HepG2 (cell line): ENCODE results near the gene HECTD2. TPM values are rescaled to one million over a fixed set of nuclear protein-coding genes. Genes with fewer than 3 reads are reported as not detected.
"Not testable (repeated sequence)": the region's sequence is repeated elsewhere in the genome, so short reads cannot be mapped to it uniquely, and the experiment has no call there.

Experiments
- ATAC-seq: fragments of 200-7000 bp; cut with Tn5 transposase; 3 replicates; pipeline ENCODE4 v1.9.1; 2020; ENCODE audit warnings: mild to moderate bottlenecking, moderate library complexity
- BruUV-seq: library from RNA; stranded (reverse); fragments of 400-500 nt; replicated peaks from 2 replicates; lab custom pipeline; 2021; lab: Mats Ljungman, UMichigan
- CTCF ChIA-PET: fragments of 300-600 bp; formaldehyde crosslinking; extraction: SDS; loops from one replicate; lab custom pipeline; 2021; ENCODE audit warnings: low total read pairs, inconsistent platforms, low intra/inter-chr PET ratio; lab: Yijun Ruan, JAX
- POLR2A ChIA-PET: fragments of 350-600 bp; sonication (Branson Sonifier 250); formaldehyde crosslinking; loops from one replicate; lab custom pipeline; 2020; ENCODE audit warnings: antibody characterized with exemption, inconsistent platforms; lab: Yijun Ruan, JAX
- DNase-seq: peaks from one replicate; pipeline ENCODE4 v3.0.0-alpha.2; 2015; ENCODE audit warnings: low spot score
- FAIRE-seq: peaks from 3 replicates; lab custom pipeline; 2011; peaks lifted over from hg19 to GRCh38; lab: Jason Lieb, UNC
- H2AFZ ChIP-seq: one replicate; pipeline ENCODE4 v1.6.1; 2011; ENCODE audit warnings: low read length, inconsistent platforms
- H3K27ac ChIP-seq: fragments of 300-600 bp; 3 replicates; pipeline ENCODE4 v1.8.0; 2011; ENCODE audit warnings: mixed run types, mild to moderate bottlenecking, mixed read lengths, low read length, inconsistent platforms; ENCODE audit not compliant: insufficient read depth; ENCODE audit errors: extremely low read length
- H3K27me3 ChIP-seq, 2 experiments: fragments of 200-600 bp in 1 of 2; 2 replicates in 1 of 2; 3 replicates in 1 of 2; pipeline versions ENCODE4 v1.6.0 to v1.8.0; 2011; ENCODE audit warnings: low read length in 2 of 2, mild to moderate bottlenecking in 2 of 2, moderate library complexity in 2 of 2, inconsistent platforms in 1 of 2; ENCODE audit not compliant: insufficient read depth in 2 of 2, control insufficient read depth in 1 of 2
- H3K36me3 ChIP-seq, 2 experiments: fragments of 200-600 bp in 1 of 2; replicated peaks in 1 of 2; 2 replicates in 1 of 2; 3 replicates in 1 of 2; pipeline versions ENCODE4 v1.5.1 to v1.8.0; 2011; ENCODE audit warnings: low read length in 2 of 2, inconsistent platforms in 1 of 2; ENCODE audit not compliant: insufficient read depth in 2 of 2, control insufficient read depth in 1 of 2
- H3K4me1 ChIP-seq: 2 replicates; pipeline ENCODE4 v1.5.1; 2012; ENCODE audit warnings: low read length, inconsistent platforms; ENCODE audit not compliant: insufficient read depth
- H3K4me2 ChIP-seq: 2 replicates; pipeline ENCODE4 v1.6.0; 2011; ENCODE audit warnings: low read depth, low read length, inconsistent platforms
- H3K4me3 ChIP-seq, 3 experiments: fragments of 200-600 bp in 1 of 3; sonication (generic), shearing (Covaris generic) in 1 of 3; replicated peaks in 1 of 3; 2 replicates each; pipeline ENCODE4 v1.5.1; 2011 to 2016; ENCODE audit warnings: low read length in 3 of 3, inconsistent platforms in 2 of 3, low read depth in 2 of 3, mild to moderate bottlenecking in 2 of 3, control low read depth in 1 of 3, mixed read lengths in 1 of 3; ENCODE audit not compliant: insufficient read depth in 1 of 3
- H3K79me2 ChIP-seq: one replicate; pipeline ENCODE4 v1.6.1; 2011; ENCODE audit warnings: low read length, inconsistent platforms; ENCODE audit not compliant: insufficient read depth
- H3K9ac ChIP-seq: 2 replicates; pipeline ENCODE4 v1.6.0; 2011; ENCODE audit warnings: mild to moderate bottlenecking, low read depth, low read length, inconsistent platforms; ENCODE audit not compliant: insufficient read depth
- H3K9me3 ChIP-seq: 2 replicates; pipeline ENCODE4 v1.5.1; 2012; ENCODE audit warnings: mild to moderate bottlenecking, low read length
- H4K20me1 ChIP-seq: 2 replicates; pipeline ENCODE4 v1.6.0; 2011; ENCODE audit warnings: inconsistent platforms, mild to moderate bottlenecking, low read length, moderate library complexity; ENCODE audit not compliant: insufficient read depth
- FOXK2 ChIP-seq: fragments of 450-650 bp; IDR thresholded peaks from 2 replicates; pipeline ENCODE4 v1.6.1; 2016
- KDM6A ChIP-seq: IDR thresholded peaks from 2 replicates; pipeline ENCODE4 v1.6.1; 2016; ENCODE audit warnings: low read depth
- KMT2B ChIP-seq: IDR thresholded peaks from 2 replicates; pipeline ENCODE4 v1.6.1; 2016; ENCODE audit warnings: missing genetic modification reagents, missing compliant biosample characterization
- PLRG1 ChIP-seq: fragments of 450-650 bp; conservative IDR thresholded peaks from 2 replicates; pipeline ENCODE4 v1.6.1; 2016
- SP5 ChIP-seq: IDR thresholded peaks from 2 replicates; pipeline ENCODE4 v1.6.1; 2016; ENCODE audit warnings: low read depth, borderline replicate concordance
- ZNF800 ChIP-seq: sonication (generic); formaldehyde crosslinking; IDR thresholded peaks from 2 replicates; pipeline ENCODE4 v1.4.0; 2020; ENCODE audit warnings: missing genetic modification reagents
- WGBS: methylation state at CpG from one replicate; pipeline ENCODE4 v1.1.6; 2017; ENCODE audit warnings: low lambda C conversion rate; 5-methylcytosine and 5-hydroxymethylcytosine counted together
- in situ Hi-C: cut with HindIII; loops from 2 replicates; pipeline ENCODE4 v1.10.0; 2017; ENCODE audit warnings: low pct_unique_long_range_greater_than_20kb; ENCODE audit not compliant: extremely low pct_ligation_motif_present
- intact Hi-C: fragments of 100-400 bp; cut with micrococcal nuclease; formaldehyde crosslinking; loops from one replicate; pipeline ENCODE4 v1.10.0; 2022; ENCODE audit not compliant: unreplicated experiment
- polyA plus RNA-seq, 8 experiments: library from polyadenylated mRNA; depleted of rRNA in 3 of 8; stranded (reverse) in 7 of 8; unstranded in 1 of 8; fragments of >200 nt; fragmentation: Illumina TruSeq in 4 of 8; extraction: Trizol in 4 of 8; gene quantifications; 2 replicates each; pipeline versions ENCODE4 v1.2.1 to v1.2.3, GENCODE V29; 2011 to 2016; ENCODE audit warnings: low read depth in 4 of 8, missing spikeins in 1 of 8, mixed read lengths in 1 of 8; ENCODE audit not compliant: insufficient read depth in 1 of 8
- total RNA-seq, 5 experiments: library from RNA; depleted of rRNA; stranded (reverse); fragments of >200 nt; fragmentation: Illumina TruSeq; extraction: Trizol; gene quantifications; 2 replicates each; pipeline ENCODE4 v1.2.3, GENCODE V29; 2016; ENCODE audit warnings: low read depth in 1 of 5

The HECTD2 gene
- total and polyA plus RNA-seq, 2 of the 13 experiments (the other 11 are each of a cell fraction or from before 2014, with no cell fraction given): 3.2 to 5.2 TPM

GRCh38 chr10:91455135-91455534 is 45.0 kb downstream of the HECTD2 start:
- FAIRE-seq, H3K79me2 ChIP-seq, H3K4me1 ChIP-seq, intact Hi-C loops, H3K27me3 ChIP-seq, ATAC-seq, H3K4me2 ChIP-seq, H4K20me1 ChIP-seq, BruUV-seq, in situ Hi-C loops, H3K4me3 ChIP-seq, H2AFZ ChIP-seq, POLR2A ChIA-PET, H3K27ac ChIP-seq, DNase-seq, CTCF ChIA-PET, H3K9me3 ChIP-seq, H3K9ac ChIP-seq, H3K36me3 ChIP-seq: not testable (repeated sequence)
- WGBS: 100% methylated on average over 1 of the region's 1 CpG

- Histone ChIP-seq H2AFZ (no peak overlapping the region), H3K9ac (no peak overlapping the region), H3K4me3 (no peak overlapping the region), H3K79me2 (no peaks in the 10 kb centered on the region), H3K27ac (no peak overlapping the region), H3K36me3 (no peaks in the 10 kb centered on the region), H3K9me3 (no peaks in the 10 kb centered on the region), H3K4me1 (no peaks in the 10 kb centered on the region), H3K27me3 (no peaks in the 10 kb centered on the region), H3K4me2 (no peak overlapping the region), H4K20me1 (no peaks in the 10 kb centered on the region)
- ATAC-seq (no peak), FAIRE-seq (no peak), DNase-seq (no peak)
- no TSS peak for BruUV-seq
- intact Hi-C loops: no loop called here
- ChIA-PET CTCF (no interaction called here), POLR2A (no interaction called here)
- WGBS: 95% methylated on average over 3 of the region's 3 CpGs
- in situ Hi-C loops: no loop called here
- TF ChIP-seq KDM6A (CRISPR knock-in tag) (no peak), ZNF800 (CRISPR knock-in tag) (no peak), KMT2B (no peak), PLRG1 (no peak), FOXK2 (no peak), SP5 (CRISPR knock-in tag) (no peak)
Observed at GRCh38 chr10:91460681-91461080, 50.5 kb downstream of the HECTD2 start.
